HEK293T (cell line): Measurements from ENCODE around the gene PARD6B.

Experiments
- ARNT ChIP-seq: fragments of 450-650 bp; IDR thresholded peaks from 2 replicates; pipeline ENCODE4 v1.6.1; 2017; ENCODE audit warnings: mild to moderate bottlenecking
- BHLHE40 ChIP-seq: fragments of 450-650 bp; IDR thresholded peaks from 2 replicates; pipeline ENCODE4 v1.6.1; 2016; ENCODE audit warnings: mild to moderate bottlenecking, moderate library complexity, borderline replicate concordance
- FOXA1 ChIP-seq: fragments of 450-650 bp; IDR thresholded peaks from 2 replicates; pipeline ENCODE4 v1.6.1; 2016; ENCODE audit warnings: mild to moderate bottlenecking
- FOXM1 ChIP-seq: fragments of 450-650 bp; IDR thresholded peaks from 2 replicates; pipeline ENCODE4 v1.6.1; 2017; ENCODE audit warnings: mild to moderate bottlenecking, borderline replicate concordance
- HDGF ChIP-seq: fragments of 450-650 bp; IDR thresholded peaks from 2 replicates; pipeline ENCODE4 v1.6.1; 2017; ENCODE audit warnings: antibody characterized with exemption, borderline replicate concordance
- L3MBTL2 ChIP-seq: fragments of 450-650 bp; conservative IDR thresholded peaks from 2 replicates; pipeline ENCODE4 v1.6.1; 2016; ENCODE audit warnings: mild to moderate bottlenecking
- LEF1 ChIP-seq: fragments of 450-650 bp; IDR thresholded peaks from 2 replicates; pipeline ENCODE4 v1.6.1; 2017; ENCODE audit warnings: mild to moderate bottlenecking, borderline replicate concordance
- NFRKB ChIP-seq: fragments of 450-650 bp; IDR thresholded peaks from 2 replicates; pipeline ENCODE4 v1.6.1; 2016; ENCODE audit warnings: mild to moderate bottlenecking, moderate library complexity
- SP1 ChIP-seq: fragments of 450-650 bp; IDR thresholded peaks from 2 replicates; pipeline ENCODE4 v1.6.1; 2017
- SUZ12 ChIP-seq: fragments of 450-650 bp; IDR thresholded peaks from 2 replicates; pipeline ENCODE4 v1.6.1; 2016; ENCODE audit warnings: mild to moderate bottlenecking
- TARDBP ChIP-seq: fragments of 450-650 bp; IDR thresholded peaks from 2 replicates; pipeline ENCODE4 v1.6.1; 2016
- TF ChIP-seq, protein P1 (sequence below): fragments of 450-650 bp; IDR thresholded peaks from 2 replicates; pipeline ENCODE4 v1.6.1; 2016

DNA sequence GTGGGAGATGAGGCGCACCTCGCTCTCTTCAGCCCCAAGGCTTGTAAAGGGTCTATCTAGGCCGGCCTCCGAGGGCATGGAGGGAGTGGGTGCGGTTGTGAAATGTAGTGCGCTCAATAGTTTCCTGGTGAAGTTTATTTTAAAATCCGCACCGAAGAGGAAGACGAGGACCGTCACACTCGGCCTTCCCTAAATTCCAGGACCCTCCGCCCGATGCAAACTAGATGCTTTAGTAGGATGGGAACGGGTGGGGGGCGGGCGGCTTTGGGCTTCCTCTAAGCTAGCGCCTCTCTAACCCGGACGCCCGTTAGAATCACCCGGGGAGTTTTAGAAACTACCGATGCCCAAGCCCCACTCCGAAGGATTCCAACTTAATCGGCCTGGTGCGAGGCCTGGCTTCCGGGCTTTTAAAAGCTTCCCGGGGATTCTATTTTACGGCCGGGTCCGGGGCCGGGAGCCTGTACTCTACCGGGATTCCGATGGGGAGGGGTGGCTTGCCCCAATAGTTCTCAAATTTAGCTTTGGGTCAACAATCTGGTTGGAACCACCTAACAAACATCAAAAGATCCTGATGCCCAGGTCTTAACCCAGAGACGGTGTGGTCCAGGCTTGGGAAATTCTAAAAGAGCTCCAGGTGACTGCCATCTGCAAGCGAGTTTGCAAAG, 62.9 kb downstream of the PARD6B start:
- TF ChIP-seq TARDBP, result no peak
- TF ChIP-seq NFRKB, result no peak
- no peak for TF ChIP-seq SP1
- TF ChIP-seq BHLHE40, result no peak
- TF ChIP-seq L3MBTL2, result no peak
- no peak for TF ChIP-seq FOXA1
- no peak for TF ChIP-seq FOXM1
- TF ChIP-seq HDGF, result no peak
- no peak for TF ChIP-seq LEF1
- TF ChIP-seq SUZ12, result no peak
- TF ChIP-seq, protein P1, sequence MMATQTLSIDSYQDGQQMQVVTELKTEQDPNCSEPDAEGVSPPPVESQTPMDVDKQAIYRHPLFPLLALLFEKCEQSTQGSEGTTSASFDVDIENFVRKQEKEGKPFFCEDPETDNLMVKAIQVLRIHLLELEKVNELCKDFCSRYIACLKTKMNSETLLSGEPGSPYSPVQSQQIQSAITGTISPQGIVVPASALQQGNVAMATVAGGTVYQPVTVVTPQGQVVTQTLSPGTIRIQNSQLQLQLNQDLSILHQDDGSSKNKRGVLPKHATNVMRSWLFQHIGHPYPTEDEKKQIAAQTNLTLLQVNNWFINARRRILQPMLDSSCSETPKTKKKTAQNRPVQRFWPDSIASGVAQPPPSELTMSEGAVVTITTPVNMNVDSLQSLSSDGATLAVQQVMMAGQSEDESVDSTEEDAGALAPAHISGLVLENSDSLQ, result no peak
- TF ChIP-seq ARNT, result no peak
